ENCODE data around the gene CCDC136.

CCDC136 gene

DNA sequence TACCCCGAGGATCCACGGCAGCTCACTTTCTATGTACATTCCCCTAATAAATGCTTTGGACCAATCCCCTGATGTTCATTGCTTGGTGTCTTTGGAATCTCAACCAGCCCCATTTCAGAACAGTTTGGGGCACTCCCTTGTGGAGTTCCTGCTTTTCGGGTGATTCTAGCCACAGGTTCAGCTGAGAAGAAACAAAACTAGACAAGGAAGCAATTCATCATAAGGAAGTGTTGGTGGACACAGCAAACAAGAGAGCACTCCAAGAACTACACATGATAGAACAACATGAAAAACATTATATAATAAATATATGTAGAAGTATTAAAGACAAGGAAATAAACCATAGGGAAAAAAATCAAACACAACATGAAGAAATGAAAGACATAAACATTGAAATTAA, 6.0 kb upstream of the CCDC136 start:
- Histone ChIP-seq H2AFZ (ENCODE audit: low read length) (no peak overlapping the region), H3K27ac (ENCODE audit: low read depth, low read length, poor library complexity, severe bottlenecking) (no peak overlapping the region), H4K20me1 (ENCODE audit: insufficient read depth, low read length) (no peaks in the 10 kb centered on the region), H3K36me3 (ENCODE audit: insufficient read depth, low read length) (no peaks in the 10 kb centered on the region), H3F3A (ENCODE audit: insufficient read depth, low read length) (no peaks in the 10 kb centered on the region), H3K27me3 (ENCODE audit: insufficient read depth, low read length) (peaks cover 18% of the 10 kb centered on the region), H3K9ac (ENCODE audit: low read length) (no peak overlapping the region), H3K4me3 (ENCODE audit: low read depth, low read length, poor library complexity, severe bottlenecking) (no peak overlapping the region), H3K9me2 (ENCODE audit: low read depth, low read length) (no peaks in the 10 kb centered on the region), H3K9me3 (ENCODE audit: low read length) (peaks cover 3% of the 10 kb centered on the region; the same call in 1 of the 2 replicates), H3K79me2 (ENCODE audit: insufficient read depth, low read length) (no peaks in the 10 kb centered on the region), H3K4me1 (ENCODE audit: insufficient read depth, low read length, severe bottlenecking) (peaks cover 7% of the 10 kb centered on the region), H3K4me2 (ENCODE audit: low read length) (no peak overlapping the region)
- TF ChIP-seq EZH2 (IDR thresholded peaks at IDR 0.05; ENCODE audit: borderline replicate concordance, low read length): no peak
- TF ChIP-seq, protein P1, sequence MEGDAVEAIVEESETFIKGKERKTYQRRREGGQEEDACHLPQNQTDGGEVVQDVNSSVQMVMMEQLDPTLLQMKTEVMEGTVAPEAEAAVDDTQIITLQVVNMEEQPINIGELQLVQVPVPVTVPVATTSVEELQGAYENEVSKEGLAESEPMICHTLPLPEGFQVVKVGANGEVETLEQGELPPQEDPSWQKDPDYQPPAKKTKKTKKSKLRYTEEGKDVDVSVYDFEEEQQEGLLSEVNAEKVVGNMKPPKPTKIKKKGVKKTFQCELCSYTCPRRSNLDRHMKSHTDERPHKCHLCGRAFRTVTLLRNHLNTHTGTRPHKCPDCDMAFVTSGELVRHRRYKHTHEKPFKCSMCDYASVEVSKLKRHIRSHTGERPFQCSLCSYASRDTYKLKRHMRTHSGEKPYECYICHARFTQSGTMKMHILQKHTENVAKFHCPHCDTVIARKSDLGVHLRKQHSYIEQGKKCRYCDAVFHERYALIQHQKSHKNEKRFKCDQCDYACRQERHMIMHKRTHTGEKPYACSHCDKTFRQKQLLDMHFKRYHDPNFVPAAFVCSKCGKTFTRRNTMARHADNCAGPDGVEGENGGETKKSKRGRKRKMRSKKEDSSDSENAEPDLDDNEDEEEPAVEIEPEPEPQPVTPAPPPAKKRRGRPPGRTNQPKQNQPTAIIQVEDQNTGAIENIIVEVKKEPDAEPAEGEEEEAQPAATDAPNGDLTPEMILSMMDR (IDR thresholded peaks at IDR 0.05; ENCODE audit: low read length): no peak

DNA sequence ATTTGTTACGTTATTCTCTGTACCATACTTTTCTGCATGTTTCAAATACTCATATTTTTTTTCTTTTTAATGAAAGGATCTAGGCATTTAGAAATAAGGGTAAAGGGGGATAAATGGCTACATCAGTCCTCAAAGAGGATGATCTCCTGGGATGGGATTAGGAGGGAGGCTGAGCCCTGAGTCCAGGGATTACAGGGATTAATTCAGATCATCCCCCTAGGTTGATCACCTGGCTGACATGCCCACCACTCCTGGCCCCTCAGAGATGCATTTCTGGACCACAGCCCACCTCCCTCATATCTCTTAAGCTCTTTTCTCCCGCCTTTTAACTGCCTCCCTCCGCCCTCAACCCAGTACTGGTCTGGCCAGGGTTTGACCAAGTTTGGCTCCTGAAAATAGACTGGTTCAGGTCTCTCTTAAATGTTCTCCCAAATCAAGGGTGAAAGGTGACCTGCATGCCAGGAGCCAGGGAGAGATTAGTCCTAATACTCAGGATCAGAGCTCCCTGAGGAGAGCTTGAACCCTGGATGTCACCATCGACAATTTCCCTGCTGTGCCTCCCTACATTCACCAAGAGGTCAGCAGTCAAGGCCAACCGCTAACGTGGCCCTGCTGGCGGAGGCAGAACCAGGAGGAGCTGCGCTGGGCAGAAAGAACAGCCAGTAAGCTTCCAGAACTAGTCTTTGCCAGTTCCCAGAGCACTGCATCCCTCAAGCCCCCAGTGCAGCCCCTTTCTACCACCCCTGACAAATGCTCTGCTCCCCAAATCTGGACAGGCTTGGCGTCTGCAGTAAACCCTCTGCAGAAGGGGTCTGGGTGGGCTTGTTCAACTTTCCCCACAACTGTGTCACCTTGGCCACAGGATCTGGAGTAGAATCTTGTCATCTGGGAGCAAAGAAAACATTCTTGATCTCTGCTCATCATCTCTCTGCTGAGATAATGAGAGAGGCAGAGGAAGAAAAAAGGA, 3.0 kb upstream of the CCDC136 start:
- no peaks in the 10 kb centered on the region for H3K36me3 ChIP-seq (ENCODE audit: insufficient read depth, low read length)
- H3F3A ChIP-seq (ENCODE audit: insufficient read depth, low read length): no peaks in the 10 kb centered on the region
- H3K27ac ChIP-seq (ENCODE audit: low read depth, low read length, poor library complexity, severe bottlenecking): no peak overlapping the region
- no peak overlapping the region for H3K4me2 ChIP-seq (ENCODE audit: low read length)
- no peaks in the 10 kb centered on the region for H3K79me2 ChIP-seq (ENCODE audit: insufficient read depth, low read length)
- peaks cover 3% of the 10 kb centered on the region; the same call in 1 of the 2 replicates for H3K9me3 ChIP-seq (ENCODE audit: low read length)
- H3K27me3 ChIP-seq (ENCODE audit: insufficient read depth, low read length): peaks cover 12% of the 10 kb centered on the region
- H2AFZ ChIP-seq (ENCODE audit: low read length): no peak overlapping the region
- H3K9me2 ChIP-seq (ENCODE audit: low read depth, low read length): no peaks in the 10 kb centered on the region
- TF ChIP-seq, protein P1 (IDR thresholded peaks at IDR 0.05; ENCODE audit: low read length): no peak
- no peak for TF ChIP-seq EZH2 (IDR thresholded peaks at IDR 0.05; ENCODE audit: borderline replicate concordance, low read length)
- H3K9ac ChIP-seq (ENCODE audit: low read length): no peak overlapping the region
- H4K20me1 ChIP-seq (ENCODE audit: insufficient read depth, low read length): no peaks in the 10 kb centered on the region
- H3K4me3 ChIP-seq (ENCODE audit: low read depth, low read length, poor library complexity, severe bottlenecking): no peak overlapping the region
- peaks cover 24% of the 10 kb centered on the region for H3K4me1 ChIP-seq (ENCODE audit: insufficient read depth, low read length, severe bottlenecking)

DNA sequence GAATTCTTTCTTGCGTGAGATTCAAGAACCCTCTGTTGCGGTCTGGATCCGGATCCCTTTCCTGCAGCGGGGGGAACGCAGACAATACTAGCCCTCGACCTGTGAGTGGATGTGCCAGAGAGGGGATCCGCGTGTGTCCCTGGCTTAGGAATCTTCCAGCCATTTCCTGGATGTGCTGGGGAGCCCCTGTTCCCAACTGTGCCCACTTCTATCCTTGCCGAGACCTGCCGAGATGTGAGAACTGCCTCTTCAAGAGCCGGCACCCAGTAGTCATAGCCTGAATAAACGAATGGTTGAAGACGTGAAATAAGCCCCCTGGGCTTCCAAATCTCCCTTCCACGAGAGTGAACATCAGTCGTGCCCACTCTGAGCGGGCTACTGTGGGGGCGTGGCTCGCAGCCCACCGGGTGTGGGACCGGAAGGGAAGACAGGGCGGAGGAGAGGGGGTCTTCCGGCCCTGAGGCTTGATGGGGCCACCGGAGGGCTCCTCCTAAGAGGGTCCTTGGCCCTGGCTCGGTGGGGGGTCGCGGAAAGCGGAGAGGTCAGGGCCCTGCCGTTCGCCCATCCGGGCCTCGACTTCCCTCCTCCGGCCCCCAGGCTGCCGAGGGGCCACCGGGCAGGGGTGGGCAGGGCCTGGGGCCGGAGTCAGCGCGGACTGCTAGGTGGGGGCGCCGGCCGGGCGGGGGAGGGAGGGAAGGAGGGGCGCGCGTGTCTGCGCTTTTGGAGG, 1.3 kb upstream of the CCDC136 start:
- no peak overlapping the region for H3K27ac ChIP-seq (ENCODE audit: low read depth, low read length, poor library complexity, severe bottlenecking)
- no peaks in the 10 kb centered on the region for H3K9me2 ChIP-seq (ENCODE audit: low read depth, low read length)
- H3K9me3 ChIP-seq (ENCODE audit: low read length): peaks cover 2% of the 10 kb centered on the region; the same call in 1 of the 2 replicates
- H3K9ac ChIP-seq (ENCODE audit: low read length): peak overlapping the region; percentile 64
- no peaks in the 10 kb centered on the region for H3K36me3 ChIP-seq (ENCODE audit: insufficient read depth, low read length)
- no peaks in the 10 kb centered on the region for H3F3A ChIP-seq (ENCODE audit: insufficient read depth, low read length)
- peak overlapping the region; percentile 84 for H2AFZ ChIP-seq (ENCODE audit: low read length)
- H3K4me1 ChIP-seq (ENCODE audit: insufficient read depth, low read length, severe bottlenecking): peaks cover 24% of the 10 kb centered on the region
- H3K4me3 ChIP-seq (ENCODE audit: low read depth, low read length, poor library complexity, severe bottlenecking): peak overlapping the region; percentile 67
- H4K20me1 ChIP-seq (ENCODE audit: insufficient read depth, low read length): no peaks in the 10 kb centered on the region
- peak overlapping the region; percentile 76 for H3K4me2 ChIP-seq (ENCODE audit: low read length)
- TF ChIP-seq, protein P1 (IDR thresholded peaks at IDR 0.05; ENCODE audit: low read length): no peak
- no peak for TF ChIP-seq EZH2 (IDR thresholded peaks at IDR 0.05; ENCODE audit: borderline replicate concordance, low read length)
- no peaks in the 10 kb centered on the region for H3K79me2 ChIP-seq (ENCODE audit: insufficient read depth, low read length)
- peaks cover 12% of the 10 kb centered on the region for H3K27me3 ChIP-seq (ENCODE audit: insufficient read depth, low read length)

Data from OCI-LY1 (cell line).